NCI-H1417 (cell line): ENCODE data around the gene NCCRP1.

Experiments used
- DNase-seq, 3 experiments: peaks; one replicate each; lab custom pipeline; 2025; lab: John Stamatoyannopoulos, UW

The NCCRP1 gene

GRCh38 chr19:39196860-39197562 lies at the start of gene NCCRP1:
NCCRP1 (plus strand) TSS chr19:39196964; CDS start chr19:39196983, 19 bp downstream.
- peak in 2 of 3 experiments; percentile 40 to 45 for DNase-seq

GRCh38 chr19:39147480-39147879 lies 49.3 kb upstream of the NCCRP1 start:
- no peak for DNase-seq

- DNase-seq = no peak
These were observed 47.7 kb upstream of the NCCRP1 start for GRCh38 chr19:39148939-39149529.

- no peak for DNase-seq
These were observed 46.5 kb upstream of the NCCRP1 start for GRCh38 chr19:39150235-39150634.

- DNase-seq = no peak
These were observed 45.8 kb upstream of the NCCRP1 start for GRCh38 chr19:39150807-39151600.

GRCh38 chr19:39152066-39152465 lies 44.7 kb upstream of the NCCRP1 start:
- DNase-seq = no peak

- no peak for DNase-seq
These were observed 42.6 kb upstream of the NCCRP1 start for GRCh38 chr19:39154100-39154628.

GRCh38 chr19:39154629-39155100 lies 42.1 kb upstream of the NCCRP1 start:
- DNase-seq = peak in 2 of 3 experiments; percentile 5 to 20

- DNase-seq = no peak
These were observed 41.6 kb upstream of the NCCRP1 start for GRCh38 chr19:39155114-39155700.

GRCh38 chr19:39155741-39156140 lies 41.0 kb upstream of the NCCRP1 start:
- DNase-seq = no peak

- no peak for DNase-seq
These were observed 40.2 kb upstream of the NCCRP1 start for GRCh38 chr19:39156326-39157230.

GRCh38 chr19:39157275-39157996 lies 39.3 kb upstream of the NCCRP1 start:
- DNase-seq = no peak

- no peak for DNase-seq
These were observed 38.8 kb upstream of the NCCRP1 start for GRCh38 chr19:39157997-39158389.

- no peak for DNase-seq
These were observed 38.0 kb upstream of the NCCRP1 start for GRCh38 chr19:39158646-39159260.

GRCh38 chr19:39160523-39160861 lies 36.3 kb upstream of the NCCRP1 start:
- no peak for DNase-seq

- no peak for DNase-seq
These were observed 35.7 kb upstream of the NCCRP1 start for GRCh38 chr19:39160889-39161672.

GRCh38 chr19:39162441-39163043 lies 34.2 kb upstream of the NCCRP1 start:
- DNase-seq = no peak

GRCh38 chr19:39163621-39164020 lies 33.1 kb upstream of the NCCRP1 start:
- no peak for DNase-seq

- DNase-seq = no peak
These were observed 32.5 kb upstream of the NCCRP1 start for GRCh38 chr19:39164289-39164688.
